Mesendoderm (in vitro differentiated cells): ENCODE results near the gene JAM2.

Source experiments
- DNase-seq: peaks from one replicate; pipeline ENCODE4 v3.0.0; 2013
- H2AK5ac ChIP-seq: 2 replicates; pipeline ENCODE4 v1.6.1; 2013; ENCODE audit warnings: low read length, inconsistent platforms
- H2BK120ac ChIP-seq: 2 replicates; pipeline ENCODE4 v1.6.1; 2013; ENCODE audit warnings: low read depth, mild to moderate bottlenecking, low read length, moderate library complexity, mixed read lengths
- H2BK15ac ChIP-seq: replicated peaks from 2 replicates; pipeline ENCODE4 v1.6.1; 2013; ENCODE audit warnings: low read depth, mild to moderate bottlenecking, moderate library complexity
- H2BK5ac ChIP-seq: 2 replicates; pipeline ENCODE4 v1.6.1; 2013; ENCODE audit warnings: low read length, inconsistent platforms
- H3K18ac ChIP-seq: 2 replicates; pipeline ENCODE4 v1.6.1; 2013; ENCODE audit warnings: mild to moderate bottlenecking, low read length, mixed read lengths
- H3K23ac ChIP-seq: one replicate; pipeline ENCODE4 v1.6.1; 2013; ENCODE audit warnings: low read length
- H3K27ac ChIP-seq: 2 replicates; pipeline ENCODE4 v1.5.1; 2013; ENCODE audit warnings: low read depth, mild to moderate bottlenecking, inconsistent platforms, low read length, moderate library complexity
- H3K27me3 ChIP-seq: 2 replicates; pipeline ENCODE4 v1.6.1; 2013; ENCODE audit warnings: low read length, control low read depth, mild to moderate bottlenecking, inconsistent platforms; ENCODE audit not compliant: insufficient read depth, poor library complexity
- H3K36me3 ChIP-seq: 2 replicates; pipeline ENCODE4 v1.6.1; 2013; ENCODE audit warnings: low read length, inconsistent platforms; ENCODE audit not compliant: control insufficient read depth, insufficient read depth
- H3K4ac ChIP-seq: one replicate; pipeline ENCODE4 v1.6.1; 2013; ENCODE audit warnings: low read depth, mild to moderate bottlenecking, low read length, moderate library complexity
- H3K4me1 ChIP-seq: 2 replicates; pipeline ENCODE4 v1.6.1; 2013; ENCODE audit warnings: low read depth, low read length, inconsistent platforms; ENCODE audit not compliant: control insufficient read depth
- H3K4me2 ChIP-seq: 2 replicates; pipeline ENCODE4 v1.6.1; 2013; ENCODE audit warnings: low read length
- H3K4me3 ChIP-seq: 2 replicates; pipeline ENCODE4 v1.5.1; 2013; ENCODE audit warnings: mild to moderate bottlenecking, low read length
- H3K56ac ChIP-seq: one replicate; pipeline ENCODE4 v1.6.1; 2013; ENCODE audit warnings: low read length
- H3K79me1 ChIP-seq: 2 replicates; pipeline ENCODE4 v1.6.1; 2013; ENCODE audit warnings: low read length, inconsistent platforms
- H3K79me2 ChIP-seq: 2 replicates; pipeline ENCODE4 v1.6.1; 2013; ENCODE audit warnings: mild to moderate bottlenecking, low read length; ENCODE audit not compliant: control insufficient read depth, insufficient read depth
- H3K9ac ChIP-seq: 2 replicates; pipeline ENCODE4 v1.6.1; 2013; ENCODE audit warnings: low read length, inconsistent platforms
- H4K5ac ChIP-seq: one replicate; pipeline ENCODE4 v1.6.1; 2013; ENCODE audit warnings: low read length
- H4K8ac ChIP-seq: one replicate; pipeline ENCODE4 v1.6.1; 2013; ENCODE audit warnings: low read depth, mild to moderate bottlenecking, control low read depth, low read length, moderate library complexity
- WGBS: extraction: QIAGEN DNeasy Blood & Tissue Kit; methylation state at CpG from one replicate; pipeline ENCODE4 v1.1.7; 2013; ENCODE audit warnings: low lambda C conversion rate, missing lambda C conversion rate; ENCODE audit not compliant: insufficient coverage; ENCODE audit errors: extremely low coverage; 5-methylcytosine and 5-hydroxymethylcytosine counted together

The JAM2 gene

GRCh38 chr21:25742900-25743299, 103.8 kb downstream of the JAM2 start:
- H3K79me1 ChIP-seq: peaks cover 2% of the 10 kb centered on the region
- no peak overlapping the region for H4K5ac ChIP-seq
- no peak overlapping the region for H4K8ac ChIP-seq
- no peaks in the 10 kb centered on the region for H3K27me3 ChIP-seq
- no CpG with 5 or more reads among the region's 3 CpGs for WGBS
- H3K4ac ChIP-seq: no peak overlapping the region
- H3K4me3 ChIP-seq: no peak overlapping the region
- H2BK120ac ChIP-seq: no peak overlapping the region
- no peaks in the 10 kb centered on the region for H3K36me3 ChIP-seq
- no peak overlapping the region for H2BK15ac ChIP-seq
- no peak for DNase-seq
- H3K27ac ChIP-seq: no peak overlapping the region
- no peak overlapping the region for H3K9ac ChIP-seq
- peaks cover 6% of the 10 kb centered on the region for H3K79me2 ChIP-seq
- no peak overlapping the region for H2BK5ac ChIP-seq
- H3K56ac ChIP-seq: no peak overlapping the region
- no peaks in the 10 kb centered on the region for H3K4me1 ChIP-seq
- H3K18ac ChIP-seq: no peak overlapping the region
- no peak overlapping the region for H3K4me2 ChIP-seq
- H3K23ac ChIP-seq: no peak overlapping the region
- H2AK5ac ChIP-seq: no peak overlapping the region

DNA sequence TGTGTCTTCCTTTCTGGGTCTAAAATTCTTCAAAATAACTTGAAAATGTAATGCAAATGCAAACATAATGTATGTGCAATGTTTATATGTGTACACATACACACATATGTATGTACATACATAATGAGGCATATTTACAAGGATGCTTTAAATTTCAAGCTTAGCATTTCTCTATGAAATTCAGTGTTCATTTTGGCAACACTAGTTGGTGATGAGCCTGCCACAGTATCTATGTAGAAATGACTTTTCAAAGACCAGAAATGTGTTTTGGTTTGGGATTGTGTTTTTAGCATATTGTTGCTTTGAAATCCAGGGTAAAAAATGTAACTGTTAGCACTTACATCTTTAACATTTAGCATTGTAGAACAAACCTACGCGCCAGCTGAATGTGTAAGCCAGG, 105.8 kb downstream of the JAM2 start:
- Histone ChIP-seq H4K8ac (no peak overlapping the region), H4K5ac (no peak overlapping the region), H3K79me2 (peaks cover 1% of the 10 kb centered on the region), H2BK5ac (no peak overlapping the region), H3K79me1 (peaks cover 2% of the 10 kb centered on the region), H3K4me1 (no peaks in the 10 kb centered on the region), H2BK120ac (no peak overlapping the region), H3K4ac (no peak overlapping the region), H3K27me3 (no peaks in the 10 kb centered on the region), H3K4me2 (no peak overlapping the region), H3K18ac (no peak overlapping the region), H3K9ac (no peak overlapping the region), H3K36me3 (no peaks in the 10 kb centered on the region), H3K56ac (no peak overlapping the region), H3K4me3 (no peak overlapping the region), H3K23ac (no peak overlapping the region), H2AK5ac (no peak overlapping the region), H3K27ac (no peak overlapping the region), H2BK15ac (no peak overlapping the region)
- no CpG with 5 or more reads among the region's 2 CpGs for WGBS
- no peak for DNase-seq

- Histone ChIP-seq H2AK5ac (no peak overlapping the region), H4K8ac (no peak overlapping the region), H3K23ac (no peak overlapping the region), H3K79me2 (no peaks in the 10 kb centered on the region), H3K79me1 (no peaks in the 10 kb centered on the region), H3K18ac (no peak overlapping the region), H2BK15ac (no peak overlapping the region), H3K9ac (no peak overlapping the region), H4K5ac (no peak overlapping the region), H3K4ac (no peak overlapping the region), H3K4me2 (no peak overlapping the region), H2BK5ac (no peak overlapping the region), H2BK120ac (no peak overlapping the region), H3K4me3 (no peak overlapping the region), H3K27ac (no peak overlapping the region), H3K36me3 (no peaks in the 10 kb centered on the region), H3K27me3 (no peaks in the 10 kb centered on the region), H3K56ac (no peak overlapping the region), H3K4me1 (no peaks in the 10 kb centered on the region)
- WGBS: no CpG with 5 or more reads among the region's 6 CpGs
- peak; percentile 21 for DNase-seq
Measured at GRCh38 chr21:25750085-25750484, 111.0 kb downstream of the JAM2 start.

GRCh38 chr21:25752416-25752815, 113.4 kb downstream of the JAM2 start:
- H4K8ac ChIP-seq: no peak overlapping the region
- no peak overlapping the region for H3K4me2 ChIP-seq
- H3K4me1 ChIP-seq: no peaks in the 10 kb centered on the region
- H3K27me3 ChIP-seq: no peaks in the 10 kb centered on the region
- no peak overlapping the region for H2BK120ac ChIP-seq
- peaks cover 3% of the 10 kb centered on the region for H3K79me1 ChIP-seq
- no peak overlapping the region for H2BK5ac ChIP-seq
- H3K23ac ChIP-seq: no peak overlapping the region
- H3K18ac ChIP-seq: no peak overlapping the region
- DNase-seq: no peak
- H3K4ac ChIP-seq: no peak overlapping the region
- no peak overlapping the region for H2BK15ac ChIP-seq
- no peak overlapping the region for H3K9ac ChIP-seq
- no peaks in the 10 kb centered on the region for H3K36me3 ChIP-seq
- H3K56ac ChIP-seq: no peak overlapping the region
- no CpG with 5 or more reads among the region's 1 CpG for WGBS
- H4K5ac ChIP-seq: no peak overlapping the region
- H3K27ac ChIP-seq: no peak overlapping the region
- H3K79me2 ChIP-seq: no peaks in the 10 kb centered on the region
- no peak overlapping the region for H2AK5ac ChIP-seq
- no peak overlapping the region for H3K4me3 ChIP-seq

GRCh38 chr21:25756190-25756932, 117.3 kb downstream of the JAM2 start:
- Histone ChIP-seq H3K18ac (no peak overlapping the region), H3K4me3 (no peak overlapping the region), H4K8ac (no peak overlapping the region), H3K79me1 (peaks cover 3% of the 10 kb centered on the region), H2AK5ac (no peak overlapping the region), H3K4me2 (no peak overlapping the region), H3K23ac (no peak overlapping the region), H3K56ac (no peak overlapping the region), H2BK120ac (no peak overlapping the region), H3K27ac (no peak overlapping the region), H3K79me2 (no peaks in the 10 kb centered on the region), H3K4me1 (no peaks in the 10 kb centered on the region), H4K5ac (no peak overlapping the region), H3K9ac (no peak overlapping the region), H3K4ac (no peak overlapping the region), H3K27me3 (no peaks in the 10 kb centered on the region), H3K36me3 (no peaks in the 10 kb centered on the region), H2BK5ac (no peak overlapping the region), H2BK15ac (no peak overlapping the region)
- no CpG with 5 or more reads among the region's 6 CpGs for WGBS
- DNase-seq: no peak

DNA sequence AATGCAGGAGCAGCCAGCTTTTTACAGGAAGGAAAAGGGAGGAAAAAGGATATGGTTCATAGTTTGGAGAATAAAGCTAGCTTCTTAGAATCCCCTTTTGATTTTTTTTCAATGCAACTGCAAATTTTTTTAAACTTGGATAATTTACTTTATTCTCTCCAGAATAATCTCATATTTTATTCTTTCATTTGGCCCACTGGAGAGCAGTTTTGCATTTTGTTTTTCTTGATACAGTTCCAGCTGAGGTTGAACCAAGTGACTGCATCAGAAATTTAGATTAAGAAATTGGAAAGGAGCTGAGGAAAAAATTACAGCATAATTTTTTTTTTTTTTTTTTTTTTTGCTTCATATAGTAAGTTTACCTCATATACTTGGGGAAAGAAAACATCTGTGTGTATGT, 118.5 kb downstream of the JAM2 start:
- Histone ChIP-seq H2BK15ac (no peak overlapping the region), H2BK5ac (no peak overlapping the region), H3K56ac (no peak overlapping the region), H3K4me3 (no peak overlapping the region), H3K27ac (no peak overlapping the region), H3K4ac (no peak overlapping the region), H3K23ac (no peak overlapping the region), H4K5ac (no peak overlapping the region), H3K79me1 (peaks cover 3% of the 10 kb centered on the region), H3K79me2 (no peaks in the 10 kb centered on the region), H4K8ac (no peak overlapping the region), H2BK120ac (no peak overlapping the region), H3K18ac (no peak overlapping the region), H2AK5ac (no peak overlapping the region), H3K4me1 (no peaks in the 10 kb centered on the region), H3K27me3 (no peaks in the 10 kb centered on the region), H3K9ac (no peak overlapping the region), H3K36me3 (no peaks in the 10 kb centered on the region), H3K4me2 (no peak overlapping the region)
- no peak for DNase-seq
